ENCODE data around the gene PSMB9.

PSMB9 gene

DNA sequence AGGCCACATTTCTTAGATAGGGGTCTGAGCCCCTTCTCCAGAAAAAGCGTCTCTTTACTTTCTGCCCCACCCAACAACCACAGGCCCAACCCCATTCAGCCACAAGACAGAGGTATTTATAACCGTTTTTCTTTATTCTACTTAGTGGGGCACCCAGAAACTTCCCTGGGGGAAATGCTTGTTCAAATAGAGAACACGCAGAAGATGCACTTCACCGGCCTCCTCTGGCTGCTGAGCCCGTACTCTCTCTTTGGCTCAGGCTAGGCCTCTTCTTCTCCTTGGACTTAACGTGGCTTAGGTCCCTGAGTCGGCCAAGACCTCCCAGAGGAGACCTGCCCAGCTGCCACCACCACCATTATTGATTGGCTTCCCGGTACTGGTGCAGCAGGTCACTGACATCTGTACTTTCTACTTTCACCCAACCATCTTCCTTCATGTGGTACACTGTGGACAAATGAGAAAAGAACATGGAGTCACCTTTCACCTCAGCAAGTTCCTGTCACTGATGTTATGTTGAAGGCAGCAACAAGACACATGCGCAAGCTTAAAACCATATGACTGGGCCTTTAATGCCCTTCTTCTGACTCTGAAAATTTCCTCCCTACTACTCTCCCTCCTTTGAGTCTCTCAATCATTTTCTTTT, 13.3 kb upstream of the PSMB9 start:
- DNase-seq, result no peak

DNA sequence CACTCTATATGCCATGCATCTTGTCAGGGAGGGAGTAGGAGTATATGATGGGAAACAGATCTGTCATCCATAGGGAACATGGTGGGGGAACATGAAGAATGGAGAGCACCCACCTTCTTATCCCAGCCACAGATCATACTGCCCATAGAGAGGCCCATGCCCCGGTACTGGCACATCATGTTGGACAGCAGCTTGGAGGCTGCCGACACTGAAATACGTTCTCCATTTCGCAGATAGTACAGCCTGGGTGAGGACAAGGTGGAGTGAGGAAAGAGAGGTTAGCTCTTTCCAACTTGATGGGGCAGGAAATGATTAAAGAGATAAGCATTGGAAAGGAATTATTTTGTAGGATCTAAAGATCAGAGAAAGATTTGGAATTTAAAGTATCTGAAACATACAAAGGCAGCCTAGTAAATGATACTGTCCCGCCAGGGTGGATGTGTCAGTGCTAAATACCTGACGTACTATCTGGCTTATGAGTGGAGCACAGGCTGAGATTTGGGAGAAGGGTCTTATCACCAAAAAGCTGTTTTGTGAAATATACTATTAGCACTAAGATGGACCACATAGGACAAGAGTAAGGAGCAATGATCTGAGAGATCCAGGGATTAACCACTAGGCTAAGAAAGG, 11.9 kb upstream of the PSMB9 start:
- DNase-seq, result no peak

DNA sequence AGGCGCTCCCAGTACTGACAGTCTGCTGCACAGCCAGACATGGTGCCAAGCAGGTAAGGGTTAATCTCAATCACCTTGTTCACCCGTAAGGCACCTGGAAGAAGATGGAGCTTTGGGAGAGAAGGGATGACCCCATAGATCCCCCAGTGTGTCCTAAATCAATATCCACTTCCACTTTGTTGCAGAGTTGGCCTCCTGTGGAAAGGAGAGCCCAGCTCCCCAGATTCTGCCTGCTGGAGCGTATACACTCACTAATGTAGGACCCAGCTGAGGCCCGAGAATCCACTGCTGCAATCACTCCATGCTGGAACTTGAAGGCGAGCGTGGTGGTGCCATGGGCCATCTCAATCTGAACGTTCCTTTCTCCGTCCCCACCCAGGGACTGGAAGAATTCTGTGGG, 11.3 kb upstream of the PSMB9 start:
- no peak for DNase-seq

DNA sequence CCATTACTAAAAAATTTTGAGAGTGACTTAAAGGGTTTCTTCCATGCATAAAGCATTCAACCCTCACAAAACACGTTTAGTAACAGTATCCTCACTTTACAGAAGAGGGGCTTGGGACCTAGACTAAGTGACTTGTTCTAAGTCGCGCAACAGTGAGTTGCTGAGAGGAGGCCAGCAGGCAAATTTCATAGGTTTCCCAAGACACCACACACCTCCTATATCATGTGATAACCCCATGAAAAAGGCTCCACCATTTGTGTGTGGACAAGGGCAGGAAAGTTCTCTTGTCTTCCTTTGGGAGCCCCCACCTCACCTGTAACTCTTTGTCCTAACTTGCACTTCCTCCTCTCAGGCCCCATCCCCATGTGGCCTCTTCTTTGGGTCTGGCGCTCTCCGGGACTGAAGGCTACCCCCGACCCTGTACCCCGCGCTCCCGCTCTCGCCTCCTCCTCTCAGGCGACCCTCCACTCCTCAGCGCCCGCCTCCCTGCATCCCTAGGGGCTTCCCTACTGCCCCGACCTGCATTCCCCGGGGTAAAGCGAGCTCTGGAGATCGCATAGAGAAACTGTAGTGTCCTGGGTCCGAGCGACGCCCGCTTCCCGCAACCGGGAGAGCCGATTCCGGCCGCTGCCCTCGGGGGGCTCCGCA, 10.5 kb upstream of the PSMB9 start:
- no peak for DNase-seq

DNA sequence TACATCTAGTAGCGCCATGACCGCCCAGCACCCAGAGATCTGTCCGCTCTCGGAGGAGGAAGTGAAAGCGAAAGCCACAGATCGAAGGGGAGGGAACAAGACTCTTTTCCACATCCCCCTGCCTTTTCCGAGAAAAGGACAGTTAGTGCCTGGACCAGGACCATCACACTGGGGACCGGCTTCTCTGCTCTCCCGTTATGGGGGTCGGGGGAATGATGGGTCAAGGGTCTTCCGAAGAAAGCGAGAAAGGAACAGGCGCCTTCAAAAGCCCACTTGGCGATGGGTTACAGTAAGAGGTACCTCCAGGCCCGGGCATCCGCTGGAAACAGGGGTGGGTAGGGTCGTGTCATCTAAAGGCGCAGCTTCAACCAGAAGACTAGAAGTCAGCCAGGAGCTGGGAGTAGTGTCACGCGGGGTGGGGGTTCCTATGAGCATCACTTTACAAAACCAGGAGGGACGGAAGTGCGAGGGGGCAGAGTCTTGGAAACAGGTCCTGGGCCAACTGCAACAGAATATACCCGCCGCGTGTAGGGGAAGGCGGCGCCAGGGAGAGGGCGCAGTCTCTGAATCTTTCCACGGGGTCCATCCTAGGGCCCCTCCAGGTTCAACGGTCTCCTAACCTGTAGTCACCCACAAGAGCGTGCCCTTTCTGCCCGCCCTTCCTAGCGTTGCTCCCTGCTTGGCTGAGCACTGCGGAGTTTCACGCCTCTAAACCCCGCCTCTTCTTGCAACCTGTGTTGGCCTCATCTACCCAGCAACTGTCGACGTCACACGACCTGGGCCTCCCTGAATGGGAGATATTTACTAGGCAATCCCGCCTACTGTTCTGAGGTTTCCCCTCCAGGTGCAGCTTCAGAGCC, 9.8 kb upstream of the PSMB9 start, which contains the start of gene PSMB8:
Gene PSMB8, minus strand, starts transcription at position 69 of the 860 bp plus-strand sequence. Its CDS starts 51 bp downstream, at position 18.
- peak; percentile 95 to 97 for DNase-seq

DNA sequence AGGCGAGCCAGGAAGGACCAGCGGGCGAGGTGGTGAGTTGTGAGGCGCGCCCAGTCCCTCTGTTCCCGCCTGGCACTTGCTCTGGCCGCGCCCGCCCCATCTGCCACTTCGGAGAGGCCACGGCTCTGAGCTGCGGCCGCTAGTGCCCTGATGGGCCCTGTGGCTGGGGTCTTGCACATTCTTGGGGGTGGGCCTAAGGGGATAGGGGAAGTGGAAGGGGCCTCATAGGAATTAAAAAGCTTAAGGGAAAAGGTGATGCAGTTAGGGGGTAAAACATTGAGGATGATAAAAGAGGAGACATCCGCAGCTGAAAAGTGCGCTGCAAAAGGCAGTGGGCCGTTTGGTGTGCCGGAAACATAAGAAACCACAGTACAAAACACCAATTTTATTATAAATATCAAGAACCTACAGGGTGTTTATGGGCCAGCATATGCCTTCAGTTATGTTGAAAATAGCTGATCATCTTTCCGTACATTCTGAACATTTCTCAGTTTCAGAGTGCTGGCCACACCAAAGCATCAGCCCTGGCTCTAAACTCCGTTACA, 9.1 kb upstream of the PSMB9 start:
- DNase-seq, result no peak

DNA sequence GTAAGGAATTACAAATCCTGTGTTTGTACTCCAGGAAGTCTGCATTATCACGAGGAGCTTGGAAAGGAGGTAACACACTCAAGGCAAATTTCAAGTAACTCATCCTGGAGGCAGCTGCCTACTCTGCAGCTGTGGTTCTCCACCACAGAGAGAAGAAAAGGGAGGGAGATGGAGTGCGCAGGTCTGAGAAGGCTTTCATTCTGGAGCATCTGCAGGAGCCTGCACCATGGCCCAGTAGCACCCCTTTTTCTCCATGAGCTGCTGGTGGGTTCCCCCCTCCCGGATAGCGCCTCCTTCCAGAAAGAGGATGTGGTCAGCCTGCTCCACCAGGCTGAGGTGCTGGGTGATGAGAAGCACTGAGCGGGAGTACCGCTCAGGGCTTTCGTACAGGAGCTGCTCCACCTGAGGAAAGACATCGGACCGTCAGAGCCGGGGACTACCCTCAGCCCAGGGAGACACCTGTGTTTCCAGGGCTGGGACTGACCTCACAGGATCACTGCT, 8.6 kb upstream of the PSMB9 start:
- no peak for DNase-seq

DNA sequence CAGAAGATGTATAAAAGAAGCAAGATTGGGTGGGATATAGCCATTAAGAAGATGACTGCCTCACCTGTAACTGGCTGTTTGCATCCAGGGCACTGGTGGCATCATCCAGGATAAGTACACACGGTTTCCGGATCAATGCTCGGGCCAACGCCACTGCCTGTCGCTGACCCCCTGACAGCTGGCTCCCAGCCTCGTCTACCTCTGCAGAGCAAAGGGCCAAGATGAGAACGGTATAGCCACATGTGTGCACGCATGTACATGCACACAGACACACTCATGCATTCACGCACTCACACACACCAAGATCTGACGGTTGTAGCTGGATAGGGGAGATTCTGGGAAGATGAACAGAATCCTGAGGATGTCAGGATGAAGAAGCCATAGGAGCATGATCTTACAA, 7.0 kb upstream of the PSMB9 start:
- DNase-seq, result no peak

DNA sequence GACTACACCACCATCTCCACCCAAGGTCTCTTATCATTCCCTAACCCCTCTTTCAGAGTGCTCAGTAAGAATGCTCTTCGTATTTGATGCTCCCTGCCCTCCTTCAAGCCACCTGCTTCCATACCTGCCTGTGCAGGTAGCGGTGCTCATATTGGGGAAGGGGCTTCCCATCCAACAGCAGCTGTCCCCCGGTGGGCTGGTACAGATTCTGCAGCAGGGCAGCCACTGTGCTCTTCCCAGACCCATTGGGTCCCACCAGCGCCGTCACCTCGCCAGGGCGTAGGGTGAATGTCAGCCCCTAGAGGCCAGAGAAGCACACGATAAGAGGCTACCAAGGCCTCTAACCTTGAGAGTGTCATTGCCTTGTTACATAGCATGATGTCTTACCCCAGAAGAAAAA, 6.2 kb upstream of the PSMB9 start:
- DNase-seq, result no peak

DNA sequence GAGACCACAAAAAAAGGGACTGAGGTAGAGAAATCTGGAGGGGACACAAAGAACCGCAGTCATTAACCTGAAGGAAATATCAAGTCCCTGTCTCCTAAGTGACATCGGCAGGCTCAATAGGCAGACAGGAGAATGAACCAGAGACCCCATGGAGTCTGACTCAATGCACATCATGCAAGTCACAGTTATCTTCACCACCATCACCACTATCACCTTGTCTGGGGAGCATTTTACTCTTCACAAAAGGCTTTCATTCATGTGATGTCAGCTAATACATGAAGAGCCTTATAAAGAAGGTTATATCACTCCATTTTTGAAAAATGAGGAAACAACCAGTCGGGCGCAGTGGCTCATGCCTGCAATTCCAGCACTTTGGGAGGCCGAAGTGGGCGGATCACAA, 4.9 kb upstream of the PSMB9 start:
- DNase-seq, result no peak

DNA sequence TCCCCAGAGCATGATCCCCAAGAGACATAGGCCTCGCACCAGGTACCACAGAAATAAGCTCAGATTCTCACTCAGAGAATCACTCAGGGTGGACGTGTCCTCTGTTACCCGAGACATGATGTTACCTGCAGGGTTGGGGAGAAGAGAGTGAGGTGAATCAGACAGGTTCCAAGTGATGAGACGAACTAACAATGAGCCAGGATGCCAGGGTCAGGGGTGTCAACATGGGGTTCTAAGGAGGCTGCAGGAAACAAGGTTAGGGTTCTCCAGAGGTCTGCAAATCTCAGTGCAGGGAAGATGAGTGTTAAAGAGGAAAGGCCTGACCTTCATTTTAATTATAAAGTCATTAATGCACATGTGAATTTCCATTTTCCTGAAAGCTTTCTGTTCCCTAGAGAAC, 3.0 kb upstream of the PSMB9 start:
- no peak for DNase-seq

DNA sequence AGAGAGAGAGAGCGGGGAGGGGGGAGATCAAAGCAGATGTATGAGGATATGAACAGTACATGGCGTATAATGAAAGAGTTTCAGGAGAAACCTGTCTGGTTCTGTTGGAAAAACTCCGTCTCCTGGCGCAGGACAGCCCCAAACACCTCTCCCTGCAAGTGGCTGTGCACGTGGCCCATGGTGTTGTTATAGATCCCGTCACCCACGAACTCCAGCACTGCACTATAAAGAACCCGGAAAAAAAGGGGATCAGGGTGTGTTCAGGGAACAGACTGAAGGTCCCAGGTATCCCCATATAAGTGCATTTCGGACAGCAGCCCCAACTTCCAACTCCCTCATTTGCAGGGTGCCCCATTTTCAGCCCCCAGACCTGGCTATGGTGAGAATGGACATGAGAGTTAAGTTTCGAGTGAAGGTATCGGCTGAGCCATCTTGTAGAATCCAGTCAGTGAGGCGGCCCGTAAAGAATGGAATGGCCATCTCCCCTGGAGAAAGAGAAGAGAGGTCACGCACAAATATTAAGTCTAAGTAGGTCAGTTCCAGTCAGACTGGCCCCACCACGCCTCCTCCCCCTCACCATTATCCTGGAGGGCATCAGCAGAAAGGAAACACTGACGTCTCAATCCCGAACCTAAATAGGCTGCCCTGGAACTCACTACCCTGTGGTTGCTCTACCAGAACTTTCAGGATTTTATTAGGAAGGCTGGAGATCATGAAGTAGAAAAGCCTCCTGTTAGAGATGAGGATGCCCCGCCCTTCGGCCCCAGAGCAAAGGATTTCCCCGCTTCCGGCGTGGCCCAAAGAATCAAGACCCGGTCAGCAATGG, 1.8 kb upstream of the PSMB9 start:
- DNase-seq, result no peak

DNA sequence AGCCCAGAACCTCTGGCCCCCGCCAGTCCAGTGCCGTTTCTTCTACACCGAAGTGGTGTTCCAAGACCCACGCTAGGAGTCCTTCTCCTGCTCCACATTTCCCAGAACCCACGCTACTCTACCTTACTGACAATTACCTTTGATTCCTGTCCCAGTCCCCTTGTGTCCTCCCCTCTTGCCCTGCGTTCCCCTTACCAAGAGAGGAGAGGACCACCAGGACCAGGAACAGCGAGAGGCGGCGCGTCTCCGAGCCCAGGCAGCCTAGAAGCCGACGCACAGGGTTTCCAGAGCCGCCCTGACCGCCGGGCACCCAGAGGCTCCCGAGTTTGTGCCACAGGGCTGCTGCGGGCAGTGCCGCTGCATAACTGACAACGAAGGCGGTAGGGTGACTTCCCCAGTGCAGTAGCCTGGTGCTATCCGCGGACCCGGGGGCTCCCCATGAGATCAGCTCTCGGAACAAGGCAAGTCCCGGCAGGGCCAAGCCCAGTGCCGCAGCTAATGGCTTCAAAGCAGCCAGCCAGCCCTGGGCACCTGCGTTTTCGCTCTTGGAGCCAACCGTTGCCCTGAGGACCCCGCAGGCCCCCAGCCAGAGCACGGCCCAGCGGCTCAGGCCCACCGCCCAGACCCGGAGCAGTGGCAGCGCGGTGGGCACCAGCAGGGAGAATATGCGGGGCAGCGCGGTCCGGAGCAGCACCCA, 1.0 kb upstream of the PSMB9 start:
- DNase-seq, result peak in 1 of 2 experiments; percentile 10

DNA sequence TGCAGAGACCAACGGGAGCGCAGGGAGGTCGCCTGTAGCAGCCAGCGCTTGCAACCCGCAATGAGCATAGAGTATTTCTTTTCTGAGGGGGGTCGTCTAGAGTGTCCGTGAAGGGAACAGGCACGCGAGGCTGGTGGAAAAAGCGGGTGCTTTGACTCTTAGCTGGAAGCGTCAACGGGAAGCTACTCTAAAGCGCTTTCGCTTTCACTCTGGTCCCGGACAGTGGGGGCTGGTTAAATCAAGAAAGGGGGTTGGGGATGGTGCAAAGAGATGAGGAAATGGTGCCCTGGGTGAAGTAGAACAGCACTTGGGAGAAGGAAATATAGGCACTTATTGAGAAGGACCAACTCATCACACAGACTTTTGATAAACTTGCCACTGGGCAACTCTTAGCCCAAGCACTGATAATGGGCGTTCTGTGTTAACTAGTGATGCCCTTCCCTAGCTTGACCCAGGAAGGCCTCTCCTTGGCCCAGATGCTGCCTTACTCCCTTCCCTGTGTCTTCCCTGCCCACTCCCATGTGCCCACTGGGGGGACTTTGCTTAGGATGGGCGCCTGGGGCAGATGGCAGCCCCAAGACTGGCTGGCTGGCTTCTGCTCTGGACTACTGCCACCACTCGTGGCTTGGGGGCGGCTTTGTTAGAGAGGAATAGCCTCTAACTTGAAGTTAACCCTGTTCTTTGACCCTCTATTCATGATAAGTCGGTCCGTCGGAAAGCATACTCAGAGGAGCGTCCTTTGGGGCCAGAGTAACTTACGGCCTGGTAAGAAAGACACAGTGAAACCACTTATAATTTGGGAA, 585 bp downstream of the PSMB9 start:
- DNase-seq, result no peak

DNA sequence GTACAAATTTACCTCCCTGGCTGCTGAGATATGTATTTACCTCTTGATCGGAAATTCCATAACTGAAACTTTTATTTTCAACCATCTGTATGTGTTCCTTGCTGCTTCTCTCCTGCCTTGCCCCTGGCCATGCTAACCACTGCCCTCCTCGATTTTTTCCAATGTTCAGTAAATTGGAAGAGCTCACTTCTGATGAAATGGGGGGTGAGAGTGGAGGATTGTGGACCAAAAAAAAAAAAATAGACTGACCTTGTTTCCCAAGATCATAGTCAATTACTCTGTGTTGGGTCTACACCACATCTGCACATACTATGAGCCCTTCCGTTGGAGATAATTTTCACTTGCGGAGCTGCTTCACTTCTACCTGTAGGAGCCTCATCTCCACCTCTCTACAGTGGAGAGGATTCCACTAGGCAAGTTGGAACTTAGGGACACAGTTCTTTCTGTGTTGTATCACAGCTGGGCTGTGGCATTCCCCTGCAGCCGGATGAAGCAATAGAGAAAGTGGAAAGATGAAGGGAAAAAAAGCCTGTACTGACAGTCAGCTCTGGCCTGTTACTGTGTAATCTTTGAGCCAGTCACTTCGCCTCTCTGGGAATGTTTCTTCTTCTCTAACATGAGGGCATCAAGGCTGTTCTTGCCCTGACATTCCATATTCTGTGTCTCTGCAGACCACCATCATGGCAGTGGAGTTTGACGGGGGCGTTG, 1.6 kb downstream of the PSMB9 start:
- DNase-seq, result no peak

DNA sequence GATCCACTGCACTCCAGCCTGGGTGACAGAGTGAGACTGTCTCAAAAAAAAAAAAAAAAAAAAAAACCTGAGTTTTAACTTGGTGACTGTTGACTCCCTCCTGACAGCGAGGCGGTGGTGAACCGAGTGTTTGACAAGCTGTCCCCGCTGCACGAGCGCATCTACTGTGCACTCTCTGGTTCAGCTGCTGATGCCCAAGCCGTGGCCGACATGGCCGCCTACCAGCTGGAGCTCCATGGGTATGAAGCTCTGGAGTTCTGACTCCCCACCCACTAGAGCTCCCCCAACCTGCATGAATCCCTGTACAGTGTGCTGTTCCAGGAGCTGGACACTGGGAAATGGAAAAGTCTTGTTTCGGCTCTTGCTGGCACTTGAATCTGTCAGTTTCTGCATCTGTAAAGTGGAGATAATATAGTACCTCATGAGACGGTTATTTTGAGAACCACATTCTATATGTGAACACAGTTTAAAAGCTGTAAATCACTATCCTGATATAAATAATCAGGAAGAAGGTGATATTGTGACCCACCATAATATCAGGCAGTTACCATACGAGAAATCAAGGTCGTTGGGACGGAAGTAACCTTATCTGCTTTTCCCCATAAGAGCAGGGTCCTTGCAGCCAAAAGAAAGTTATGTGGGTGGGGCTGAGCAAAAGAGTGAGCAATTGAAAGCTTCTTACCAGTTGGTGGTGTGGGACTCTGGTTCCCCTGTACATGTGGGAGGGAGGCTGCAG, 3.3 kb downstream of the PSMB9 start:
- no peak for DNase-seq

DNA sequence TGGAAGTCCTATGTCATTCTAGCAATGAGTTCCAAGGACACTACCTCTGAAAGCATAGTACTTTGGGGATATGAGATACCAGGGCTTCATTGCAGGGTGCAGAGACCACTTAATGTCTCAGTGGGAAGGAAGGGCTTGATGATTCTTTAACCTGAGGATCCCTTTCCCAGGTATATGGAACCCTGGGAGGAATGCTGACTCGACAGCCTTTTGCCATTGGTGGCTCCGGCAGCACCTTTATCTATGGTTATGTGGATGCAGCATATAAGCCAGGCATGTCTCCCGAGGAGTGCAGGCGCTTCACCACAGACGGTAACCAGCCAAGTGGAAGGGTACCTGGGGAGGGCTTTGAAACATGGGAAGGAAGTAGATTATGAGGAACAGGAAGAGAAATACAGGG, 4.2 kb downstream of the PSMB9 start:
- no peak for DNase-seq

DNA sequence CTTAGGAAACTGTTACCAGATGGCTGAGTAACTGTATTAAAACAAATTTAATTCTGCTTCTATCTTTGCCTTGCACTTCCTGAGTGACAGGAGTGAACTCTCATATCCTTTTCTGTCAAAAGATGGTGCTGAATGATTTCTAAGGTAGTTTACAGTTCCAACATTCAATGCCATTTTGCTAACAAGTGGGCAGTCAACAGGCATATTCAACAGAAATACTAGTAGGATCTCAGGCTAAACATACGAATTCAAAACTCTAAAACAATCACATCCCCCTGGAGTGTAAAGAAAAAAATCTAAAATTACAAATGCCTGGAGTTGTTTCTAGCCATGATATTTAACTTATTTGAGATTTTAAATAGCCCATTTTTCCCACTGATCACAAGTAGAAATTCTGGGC, 6.7 kb downstream of the PSMB9 start:
- DNase-seq, result no peak

DNA sequence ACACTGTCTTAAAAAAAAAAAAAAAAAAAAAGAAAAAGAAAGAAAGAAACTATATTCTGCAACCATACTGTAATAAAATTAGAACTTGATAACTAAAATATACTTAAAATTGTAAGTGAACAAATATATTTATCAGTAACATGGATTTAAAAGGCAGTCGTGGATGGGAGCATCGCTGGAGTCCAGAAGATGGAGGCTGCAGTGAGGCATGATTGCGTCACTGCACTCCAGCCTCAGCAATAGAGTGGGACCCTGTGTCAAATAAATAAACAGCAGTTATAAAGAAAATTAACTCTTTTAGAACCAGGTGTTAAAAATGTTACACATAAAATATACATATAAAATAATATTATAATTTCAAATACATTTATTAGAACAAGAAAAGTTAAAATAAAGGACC, 8.7 kb downstream of the PSMB9 start:
- no peak for DNase-seq
